Caco-2 (cell line): ENCODE results near the gene FAM83F. TPM values are rescaled to one million over a fixed set of nuclear protein-coding genes. Genes with fewer than 3 reads are reported as not detected.

Source experiments
- BruUV-seq: library from RNA; stranded (reverse); fragments of 400-500 nt; replicated peaks from 2 replicates; lab custom pipeline; 2021; lab: Mats Ljungman, UMichigan
- CTCF ChIA-PET: fragments of 300-600 bp; sonication (Branson Sonifier 250); formaldehyde crosslinking; loops from one replicate; lab custom pipeline; 2022; ENCODE audit warnings: antibody characterized with exemption; lab: Charles Lee
- POLR2A ChIA-PET: fragments of 300-600 bp; sonication (Branson Sonifier 250); formaldehyde crosslinking; loops from one replicate; lab custom pipeline; 2022; ENCODE audit warnings: antibody characterized with exemption; lab: Charles Lee
- DNase-seq, 2 experiments: peaks; one replicate each; pipeline versions ENCODE4 v3.0.0 to v3.0.0-alpha.2; 2020 to 2022
- H3K27me3 ChIP-seq: replicated peaks from 2 replicates; pipeline ENCODE4 v1.6.0; 2011; ENCODE audit warnings: low read length; ENCODE audit not compliant: control insufficient read depth, insufficient read depth
- H3K36me3 ChIP-seq: 2 replicates; pipeline ENCODE4 v1.5.1; 2011; ENCODE audit warnings: low read length; ENCODE audit not compliant: control insufficient read depth, insufficient read depth
- H3K4me1 ChIP-seq: fragments of 250-450 bp; sonication (Bioruptor Pico); 2 replicates; pipeline ENCODE4 v1.5.1; 2020; ENCODE audit warnings: mild to moderate bottlenecking
- H3K4me3 ChIP-seq: 2 replicates; pipeline ENCODE4 v1.5.1; 2011; ENCODE audit warnings: low read depth, mild to moderate bottlenecking, control low read depth, low read length
- H3K9me3 ChIP-seq: fragments of 250-450 bp; sonication (Bioruptor Pico); 2 replicates; pipeline ENCODE4 v1.5.1; 2020; ENCODE audit warnings: mild to moderate bottlenecking, moderate library complexity
- H3K27ac Mint-ChIP-seq: one replicate; pipeline ENCODE4 v1.8.0; 2022; ENCODE audit warnings: mixed read lengths; ENCODE audit not compliant: unreplicated experiment
- H3K27me3 Mint-ChIP-seq: one replicate; pipeline ENCODE4 v1.8.0; 2022; ENCODE audit warnings: mixed read lengths; ENCODE audit not compliant: insufficient read depth, unreplicated experiment
- H3K36me3 Mint-ChIP-seq: one replicate; pipeline ENCODE4 v1.8.0; 2022; ENCODE audit warnings: mild to moderate bottlenecking, mixed read lengths; ENCODE audit not compliant: insufficient read depth, unreplicated experiment
- H3K4me1 Mint-ChIP-seq: one replicate; pipeline ENCODE4 v1.8.0; 2022; ENCODE audit warnings: low read depth, mixed read lengths; ENCODE audit not compliant: unreplicated experiment
- H3K4me3 Mint-ChIP-seq: one replicate; pipeline ENCODE4 v1.8.0; 2022; ENCODE audit warnings: mild to moderate bottlenecking, moderate library complexity, mixed read lengths; ENCODE audit not compliant: unreplicated experiment
- H3K9me3 Mint-ChIP-seq: one replicate; pipeline ENCODE4 v1.8.0; 2022; ENCODE audit warnings: mixed read lengths; ENCODE audit not compliant: unreplicated experiment
- intact Hi-C: fragments of 100-400 bp; cut with micrococcal nuclease; formaldehyde crosslinking; loops from one replicate; pipeline ENCODE4 v1.10.0; 2022; ENCODE audit not compliant: unreplicated experiment
- total RNA-seq: library from RNA; stranded (reverse); gene quantifications from 2 replicates; pipeline ENCODE4 v1.2.3, GENCODE V29; 2022
- TF ChIP-seq, protein P1 (sequence below), 2 experiments: fragments of 200-600 bp in 1 of 2; IDR thresholded peaks; 1 replicate in 1 of 2; 2 replicates in 1 of 2; pipeline versions ENCODE4 v1.5.1 to v1.8.0; 2011 to 2022; ENCODE audit warnings: antibody characterized with exemption in 1 of 2, control low read depth in 1 of 2, inconsistent platforms in 1 of 2, low read depth in 1 of 2, low read length in 1 of 2, mild to moderate bottlenecking in 1 of 2, moderate library complexity in 1 of 2; ENCODE audit not compliant: insufficient read depth in 1 of 2, severe bottlenecking in 1 of 2, unreplicated experiment in 1 of 2

FAM83F gene
- total RNA-seq, 1 experiment from 2014 or later, result 20.0 TPM

DNA sequence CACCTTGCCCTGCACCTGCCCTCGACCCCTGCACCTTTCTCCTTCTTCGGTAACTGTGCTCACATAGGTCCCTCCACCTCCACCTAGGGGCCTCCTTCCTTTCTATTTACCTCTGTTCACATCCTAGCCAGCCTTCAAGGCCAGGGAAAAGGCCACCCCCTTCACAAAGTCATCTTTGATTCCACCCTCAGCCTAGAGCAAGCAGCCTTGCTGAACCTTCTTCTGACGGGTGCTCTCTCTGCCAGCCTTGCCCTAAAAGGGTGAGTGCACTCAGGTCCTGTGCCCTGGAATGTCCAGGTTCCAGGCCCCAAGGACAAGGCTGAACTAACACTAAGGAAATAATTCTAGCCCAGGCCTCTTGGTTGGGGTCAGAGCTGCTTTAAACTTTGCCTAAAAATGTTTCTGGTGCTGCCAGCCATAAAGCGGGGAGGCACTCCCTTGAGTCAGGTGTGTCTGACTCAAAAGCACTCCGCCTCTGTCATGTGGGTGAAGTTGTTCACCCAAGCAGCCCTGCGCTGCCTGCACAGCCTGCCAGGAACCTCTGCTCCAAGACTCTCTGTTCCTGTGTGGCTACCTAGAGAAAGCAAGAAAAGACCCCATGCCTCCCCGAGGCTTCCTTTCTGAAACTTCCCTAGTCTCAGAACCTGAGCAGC, 9.2 kb upstream of the FAM83F start:
- TF ChIP-seq, protein P1, sequence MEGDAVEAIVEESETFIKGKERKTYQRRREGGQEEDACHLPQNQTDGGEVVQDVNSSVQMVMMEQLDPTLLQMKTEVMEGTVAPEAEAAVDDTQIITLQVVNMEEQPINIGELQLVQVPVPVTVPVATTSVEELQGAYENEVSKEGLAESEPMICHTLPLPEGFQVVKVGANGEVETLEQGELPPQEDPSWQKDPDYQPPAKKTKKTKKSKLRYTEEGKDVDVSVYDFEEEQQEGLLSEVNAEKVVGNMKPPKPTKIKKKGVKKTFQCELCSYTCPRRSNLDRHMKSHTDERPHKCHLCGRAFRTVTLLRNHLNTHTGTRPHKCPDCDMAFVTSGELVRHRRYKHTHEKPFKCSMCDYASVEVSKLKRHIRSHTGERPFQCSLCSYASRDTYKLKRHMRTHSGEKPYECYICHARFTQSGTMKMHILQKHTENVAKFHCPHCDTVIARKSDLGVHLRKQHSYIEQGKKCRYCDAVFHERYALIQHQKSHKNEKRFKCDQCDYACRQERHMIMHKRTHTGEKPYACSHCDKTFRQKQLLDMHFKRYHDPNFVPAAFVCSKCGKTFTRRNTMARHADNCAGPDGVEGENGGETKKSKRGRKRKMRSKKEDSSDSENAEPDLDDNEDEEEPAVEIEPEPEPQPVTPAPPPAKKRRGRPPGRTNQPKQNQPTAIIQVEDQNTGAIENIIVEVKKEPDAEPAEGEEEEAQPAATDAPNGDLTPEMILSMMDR (IDR thresholded peaks at IDR 0.05; ENCODE audit: insufficient read depth in 1 of 2, low read depth in 1 of 2, low read length in 1 of 2, severe bottlenecking in 1 of 2, unreplicated experiment in 1 of 2), result no peak
- ChIA-PET CTCF (no interaction called here), POLR2A (no interaction called here)
- Mint-ChIP-seq H3K9me3 (no peaks in the 10 kb centered on the region), H3K27me3 (no peaks in the 10 kb centered on the region), H3K27ac (no peak overlapping the region), H3K36me3 (no peaks in the 10 kb centered on the region), H3K4me3 (no peak overlapping the region), H3K4me1 (peaks cover 8% of the 10 kb centered on the region)
- intact Hi-C loops, result no loop called here
- peaks cover 9% of the 10 kb centered on the region for H3K4me1 ChIP-seq
- DNase-seq, result no peak
- BruUV-seq, result no TSS peak
- H3K9me3 ChIP-seq, result no peaks in the 10 kb centered on the region
- no peaks in the 10 kb centered on the region for H3K36me3 ChIP-seq
- H3K27me3 ChIP-seq, result no peaks in the 10 kb centered on the region
- no peak overlapping the region for H3K4me3 ChIP-seq

DNA sequence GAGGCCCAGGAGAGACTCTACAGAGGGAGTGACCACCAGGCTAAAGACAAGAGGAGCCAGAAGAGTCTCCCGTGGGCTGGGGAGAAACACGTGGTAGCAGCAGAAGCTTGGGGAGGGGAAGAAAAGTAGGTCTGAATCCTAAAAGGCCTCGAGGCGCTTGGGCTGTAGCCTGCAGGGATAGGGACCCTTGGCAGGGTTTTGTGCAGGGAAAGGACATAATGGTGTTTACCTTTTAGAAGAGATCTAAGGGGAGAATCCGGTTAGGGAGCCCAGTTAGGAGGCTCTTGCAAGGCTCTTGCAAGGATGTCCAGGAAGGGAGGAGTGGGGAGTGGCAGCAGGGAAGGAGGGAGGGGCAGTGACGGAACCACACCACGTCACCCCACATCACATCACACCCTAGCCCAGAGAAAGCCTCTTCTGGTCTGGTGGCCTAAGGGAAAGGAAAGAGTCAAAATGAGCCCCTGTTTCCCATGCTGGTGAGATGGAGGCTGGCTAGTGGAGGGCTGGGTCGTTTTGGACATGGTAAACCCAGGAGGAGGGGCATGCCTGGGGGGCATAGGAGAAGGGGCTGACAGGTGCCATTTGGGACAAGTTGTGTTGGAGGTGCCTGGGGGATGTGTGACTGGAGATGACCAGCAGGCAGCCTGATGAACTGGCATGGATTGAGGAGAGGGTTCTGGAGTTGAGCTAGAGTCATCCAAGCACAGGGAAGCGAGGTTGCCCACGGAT, 6.2 kb upstream of the FAM83F start:
- POLR2A ChIA-PET, result no interaction called here
- CTCF ChIA-PET, result no interaction called here
- no TSS peak for BruUV-seq
- H3K4me3 Mint-ChIP-seq, result no peak overlapping the region
- intact Hi-C loops, result no loop called here
- H3K27me3 ChIP-seq, result no peaks in the 10 kb centered on the region
- H3K36me3 ChIP-seq, result no peaks in the 10 kb centered on the region
- peak overlapping the region; percentile 8 for H3K27ac Mint-ChIP-seq
- H3K4me1 Mint-ChIP-seq, result peaks cover 26% of the 10 kb centered on the region
- H3K9me3 Mint-ChIP-seq, result no peaks in the 10 kb centered on the region
- H3K4me3 ChIP-seq, result no peak overlapping the region
- H3K27me3 Mint-ChIP-seq, result no peaks in the 10 kb centered on the region
- no peaks in the 10 kb centered on the region for H3K9me3 ChIP-seq
- no peaks in the 10 kb centered on the region for H3K36me3 Mint-ChIP-seq
- TF ChIP-seq, protein P1 (IDR thresholded peaks at IDR 0.05; ENCODE audit: insufficient read depth in 1 of 2, low read depth in 1 of 2, low read length in 1 of 2, severe bottlenecking in 1 of 2, unreplicated experiment in 1 of 2), result no peak
- DNase-seq, result no peak
- H3K4me1 ChIP-seq, result peaks cover 22% of the 10 kb centered on the region

DNA sequence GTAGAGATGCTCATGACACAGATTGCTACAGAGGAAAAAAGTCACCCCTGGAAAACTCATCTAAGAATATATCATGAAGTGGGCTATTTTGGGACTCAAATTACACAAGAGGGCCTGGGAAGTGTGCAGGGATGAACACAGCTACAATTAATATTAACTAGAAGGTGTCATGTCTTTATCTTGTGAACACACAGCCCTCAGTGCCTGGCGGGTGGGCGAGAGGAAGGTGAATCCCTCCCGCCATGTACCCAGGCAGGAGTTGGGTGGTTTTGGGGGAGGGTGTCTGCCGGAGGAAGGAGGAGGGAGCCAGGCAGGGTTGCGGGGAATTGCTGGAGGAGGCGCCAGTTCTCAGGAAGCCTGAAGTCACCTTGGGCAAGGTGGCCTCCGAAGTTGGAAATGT, 5.1 kb upstream of the FAM83F start:
- peaks cover 28% of the 10 kb centered on the region for H3K4me1 ChIP-seq
- intact Hi-C loops, result no loop called here
- H3K4me1 Mint-ChIP-seq, result peaks cover 31% of the 10 kb centered on the region
- no peak overlapping the region for H3K4me3 ChIP-seq
- TF ChIP-seq, protein P1 (IDR thresholded peaks at IDR 0.05; ENCODE audit: insufficient read depth in 1 of 2, low read depth in 1 of 2, low read length in 1 of 2, severe bottlenecking in 1 of 2, unreplicated experiment in 1 of 2), result no peak
- H3K27ac Mint-ChIP-seq, result no peak overlapping the region
- no peaks in the 10 kb centered on the region for H3K9me3 Mint-ChIP-seq
- no peak for DNase-seq
- ChIA-PET POLR2A (no interaction called here), CTCF (interaction anchor here (1.9 kb wide), 1 partner anchor 36 kb away, joined by 9 read pairs; no protein-coding TSS in a partner anchor)
- no peaks in the 10 kb centered on the region for H3K36me3 ChIP-seq
- H3K9me3 ChIP-seq, result no peaks in the 10 kb centered on the region
- no peaks in the 10 kb centered on the region for H3K36me3 Mint-ChIP-seq
- H3K27me3 ChIP-seq, result no peaks in the 10 kb centered on the region
- no peaks in the 10 kb centered on the region for H3K27me3 Mint-ChIP-seq
- BruUV-seq, result no TSS peak
- no peak overlapping the region for H3K4me3 Mint-ChIP-seq
